HG03139 (cell line): Measurements from ENCODE around the gene TREML4.

Experiments used
- ATAC-seq: cut with Tn5 transposase; IDR thresholded peaks from one replicate; pipeline ENCODE4 v1.9.1; 2021; ENCODE audit not compliant: unreplicated experiment

Gene TREML4

DNA sequence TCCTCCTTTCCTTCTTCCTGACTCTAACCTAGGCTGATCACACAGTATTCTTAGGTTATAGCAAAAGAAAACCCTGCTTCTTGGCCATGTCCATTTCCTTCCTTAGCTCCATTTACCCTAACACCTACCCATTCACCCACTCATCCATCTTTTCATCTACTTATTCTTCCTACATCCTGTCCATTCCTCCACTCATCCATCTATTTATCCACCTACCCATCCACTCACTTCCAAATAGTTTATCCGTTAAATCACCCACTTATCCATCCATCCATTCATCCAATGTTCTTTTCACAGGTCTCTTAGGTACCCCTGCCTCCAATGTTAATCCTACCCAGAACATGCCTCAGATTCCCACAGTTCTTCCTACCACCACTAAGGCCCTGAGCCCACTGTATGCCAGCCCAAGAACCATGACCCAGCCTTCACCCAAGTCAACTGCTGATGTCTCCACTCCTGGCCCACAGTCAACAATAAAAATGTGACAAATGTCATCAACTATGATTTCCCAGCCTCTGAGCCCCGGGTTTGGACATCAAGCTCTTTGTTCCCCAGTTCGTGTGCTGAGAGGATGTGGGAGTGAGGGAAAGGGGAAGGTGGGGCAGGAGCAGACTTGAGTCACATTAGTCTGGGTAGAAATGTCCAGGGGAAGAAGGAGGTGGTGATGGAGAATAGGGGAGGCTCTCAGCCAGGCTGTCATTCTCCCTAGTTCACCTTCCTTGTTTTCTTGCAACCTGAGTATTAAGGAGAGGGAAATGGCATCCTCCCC, 24.4 kb downstream of the TREML4 start:
- no peak for ATAC-seq

- no peak for ATAC-seq
These were observed 27.0 kb downstream of the TREML4 start for GRCh38 chr6:41255110-41255509.

- ATAC-seq: no peak
These were observed 27.6 kb downstream of the TREML4 start for GRCh38 chr6:41255638-41256246.

- no peak for ATAC-seq
These were observed 28.2 kb downstream of the TREML4 start for GRCh38 chr6:41256383-41256782.

- no peak for ATAC-seq
These were observed 29.4 kb downstream of the TREML4 start for GRCh38 chr6:41257369-41258195.

- ATAC-seq: no peak
These were observed 30.0 kb downstream of the TREML4 start for GRCh38 chr6:41258196-41258493.

- no peak for ATAC-seq
These were observed 34.3 kb downstream of the TREML4 start for GRCh38 chr6:41262401-41262800.

GRCh38 chr6:41263267-41263666, 35.1 kb downstream of the TREML4 start:
- ATAC-seq: no peak

DNA sequence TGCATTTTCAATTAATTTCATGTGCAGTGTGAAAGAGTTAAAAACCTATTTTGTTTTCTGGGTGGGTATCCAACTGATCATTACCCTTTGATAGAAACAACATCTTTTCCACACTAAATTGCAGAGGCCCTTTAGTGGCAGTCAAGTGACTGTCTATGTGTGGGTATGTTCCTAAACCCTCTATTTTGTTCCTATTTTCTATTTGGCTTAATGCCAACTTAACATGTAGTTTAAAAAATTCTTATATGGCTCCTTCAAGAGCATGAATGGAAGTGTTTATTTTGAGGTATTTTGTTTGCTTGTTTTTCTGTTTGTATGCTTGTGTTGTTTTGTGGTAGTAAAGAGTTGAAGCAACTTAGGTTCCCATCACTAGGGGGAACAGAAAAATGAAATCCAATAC, 38.4 kb downstream of the TREML4 start:
- no peak for ATAC-seq

DNA sequence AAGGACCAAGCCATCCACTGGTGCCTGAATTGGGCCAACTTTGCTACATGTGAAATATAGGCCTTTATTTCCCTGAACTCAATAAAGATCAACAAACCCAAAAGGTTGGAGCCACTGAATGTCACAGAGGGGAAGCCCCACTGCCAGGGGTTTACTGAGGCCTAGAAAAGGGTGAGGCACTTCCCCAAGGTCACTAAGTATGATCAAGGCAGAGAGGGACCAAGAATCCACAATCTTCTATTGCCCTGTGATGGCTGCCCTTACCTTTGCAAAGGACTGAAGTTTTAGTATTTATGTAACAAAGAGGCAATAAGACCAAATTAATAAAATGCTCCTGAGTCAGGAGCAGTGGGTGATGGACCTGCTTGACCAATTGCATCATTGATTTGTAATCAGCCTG, 40.3 kb downstream of the TREML4 start:
- no peak for ATAC-seq

DNA sequence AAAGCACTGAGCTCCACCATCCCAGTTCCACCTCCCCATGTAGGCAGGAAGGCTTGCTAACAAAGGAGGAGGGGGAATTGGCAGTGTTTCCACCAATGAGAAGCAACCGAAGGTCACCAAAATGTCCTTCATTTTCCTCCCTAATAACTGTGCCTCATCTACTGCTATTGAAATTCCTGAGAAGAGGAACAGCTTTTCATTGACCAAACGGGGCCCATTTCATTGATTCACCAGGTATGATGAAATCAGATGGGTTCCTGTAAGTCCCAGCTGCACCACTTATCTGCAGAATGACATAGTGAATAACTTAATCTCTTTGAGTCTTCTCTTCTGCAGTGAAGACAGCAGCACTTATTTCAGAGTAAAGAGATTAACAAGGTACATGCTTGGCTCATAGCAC, 41.0 kb downstream of the TREML4 start:
- no peak for ATAC-seq

- ATAC-seq: no peak
These were observed 41.6 kb downstream of the TREML4 start for GRCh38 chr6:41269716-41270115.

DNA sequence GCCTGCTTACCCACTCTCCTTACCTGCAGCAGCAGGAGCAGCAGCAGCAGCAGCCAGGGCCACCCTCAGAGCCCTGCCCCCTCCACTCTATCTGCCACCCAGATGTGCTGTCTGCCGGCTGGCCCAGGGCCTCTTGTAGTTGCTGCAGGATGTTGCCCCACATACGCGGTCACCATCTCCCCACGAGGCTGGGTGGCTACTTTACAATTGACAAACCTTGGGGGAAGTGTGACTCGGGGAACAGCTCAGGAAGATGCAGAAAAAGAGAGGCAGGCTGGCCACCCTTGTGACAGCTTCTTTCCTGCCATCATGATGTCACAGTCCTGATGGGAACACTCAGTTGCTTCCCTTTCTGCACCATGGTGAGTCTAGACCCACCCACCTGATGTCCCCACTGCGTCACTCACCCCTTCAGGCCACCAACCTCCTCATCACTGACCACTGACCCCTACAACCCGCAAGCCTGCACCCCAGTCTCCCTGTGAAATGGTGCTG, 43.8 kb downstream of the TREML4 start:
- ATAC-seq: no peak

GRCh38 chr6:41272591-41273240, 44.6 kb downstream of the TREML4 start:
- ATAC-seq: no peak

- no peak for ATAC-seq
These were observed 45.6 kb downstream of the TREML4 start for GRCh38 chr6:41273714-41274113.

GRCh38 chr6:41274256-41274655, 46.1 kb downstream of the TREML4 start:
- ATAC-seq: no peak

- ATAC-seq: no peak
These were observed 47.3 kb downstream of the TREML4 start for GRCh38 chr6:41275489-41275888.

- no peak for ATAC-seq
These were observed 49.5 kb downstream of the TREML4 start for GRCh38 chr6:41277605-41278004.

DNA sequence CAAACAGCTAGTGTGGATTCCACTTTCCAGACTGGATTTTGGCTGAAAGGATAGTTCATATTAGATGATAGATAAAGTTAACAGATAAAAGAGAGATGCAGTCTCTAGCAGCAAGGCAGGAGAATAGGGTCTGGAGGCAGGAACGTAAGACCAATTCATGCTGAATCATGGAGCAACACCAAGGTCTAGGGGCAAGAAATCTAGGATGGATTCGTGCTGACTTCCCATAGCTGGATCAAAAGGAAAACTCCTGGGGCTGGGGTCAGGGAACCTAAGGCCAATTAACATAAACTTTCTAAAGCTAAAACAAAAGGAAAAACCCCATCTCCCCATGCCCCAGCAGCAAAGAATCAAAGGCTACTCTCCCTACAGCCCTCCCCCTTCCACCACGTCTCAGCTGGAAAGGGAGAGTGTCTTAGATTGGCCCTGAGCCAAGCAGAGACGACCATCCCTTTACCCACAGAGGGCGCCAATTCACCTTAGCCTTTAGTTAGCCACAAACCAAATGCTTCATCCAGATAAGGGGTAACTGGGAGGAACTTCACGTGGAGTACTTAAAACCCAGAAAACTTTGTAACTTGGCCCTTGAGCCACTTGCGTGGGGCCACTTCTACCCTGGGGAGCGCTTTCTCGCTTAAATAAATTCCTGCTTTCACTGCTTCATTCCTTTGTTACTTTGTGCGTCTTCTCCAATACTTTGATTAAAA, 50.7 kb downstream of the TREML4 start:
- ATAC-seq: no peak

DNA sequence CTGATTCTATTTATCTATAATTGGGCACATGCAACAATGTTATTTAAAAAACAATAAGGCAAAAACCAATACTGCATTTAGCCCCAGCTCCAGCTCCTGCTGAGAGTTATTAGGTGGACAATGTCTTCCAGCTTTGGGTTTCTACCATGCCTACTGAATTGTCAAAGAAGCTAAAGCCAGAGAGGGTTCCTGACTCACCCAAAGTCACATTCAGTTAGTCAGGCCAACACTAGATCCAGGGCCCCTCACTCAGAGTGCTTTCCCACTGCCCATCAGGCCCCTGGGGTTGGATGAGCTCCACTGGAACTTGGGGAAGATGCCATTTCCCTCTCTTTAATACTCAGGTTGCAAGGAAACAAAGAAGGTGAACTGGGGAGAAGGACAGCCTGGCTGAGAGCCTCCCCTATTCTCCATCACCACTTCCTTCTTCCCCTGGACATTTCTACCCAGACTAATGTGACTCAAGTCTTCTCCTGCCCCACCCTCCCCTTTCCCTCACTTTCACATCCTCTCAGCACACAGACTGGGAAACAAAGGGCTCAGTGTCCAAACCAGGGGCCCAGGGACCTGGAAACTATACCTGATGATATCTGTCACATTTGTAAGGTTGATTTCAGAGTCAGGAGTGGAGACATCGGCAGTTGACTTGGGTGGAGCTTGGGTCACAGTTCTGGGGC, 52.4 kb downstream of the TREML4 start:
- no peak for ATAC-seq
